Endothelial cell of hepatic sinusoid (primary cell): ENCODE data around the gene RIC8A.

Experiments
- in situ Hi-C: cut with HindIII; loops from 2 replicates; pipeline ENCODE4 v1.10.0; 2017; ENCODE audit warnings: low sequenced_read_pairs

The RIC8A gene

DNA sequence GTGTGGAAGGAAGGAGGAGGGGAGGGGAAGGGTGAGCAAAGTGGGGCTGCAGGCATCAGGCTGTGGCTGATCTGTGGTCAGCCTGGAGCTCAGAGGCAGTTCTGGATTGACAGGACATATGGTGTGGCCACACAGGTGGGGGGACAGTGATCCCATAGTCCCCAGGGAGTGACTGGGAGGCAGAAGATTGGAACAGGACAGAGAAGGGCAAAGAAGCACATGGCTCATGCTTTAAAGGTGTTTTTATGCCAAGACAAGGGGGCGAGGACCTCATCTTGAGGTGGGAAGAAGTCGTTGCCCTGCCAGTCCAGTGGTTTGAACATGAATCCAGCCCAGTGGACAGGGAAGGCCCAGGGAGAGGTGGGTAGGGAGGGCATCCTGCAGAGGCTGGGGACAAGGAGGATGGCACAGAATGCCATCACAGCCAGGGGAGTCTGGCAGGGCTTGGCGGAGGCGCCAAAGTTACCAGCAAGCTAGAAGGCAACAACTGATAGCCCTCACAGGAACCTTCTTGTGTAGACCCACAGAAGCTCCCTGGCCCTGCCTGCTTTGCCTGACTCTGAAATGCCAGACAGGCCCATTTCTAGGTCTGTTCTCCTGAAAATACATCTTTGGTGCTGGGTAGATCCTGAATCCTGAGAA is 3.4 kb upstream of the RIC8A start:
- in situ Hi-C loops = no loop called here

GRCh38 chr11:204587-205109 is 2.9 kb upstream of the RIC8A start:
- in situ Hi-C loops = no loop called here

GRCh38 chr11:205221-206001 is 2.1 kb upstream of the RIC8A start:
- in situ Hi-C loops = no loop called here

GRCh38 chr11:206002-206384 is 1.5 kb upstream of the RIC8A start:
- in situ Hi-C loops = no loop called here

DNA sequence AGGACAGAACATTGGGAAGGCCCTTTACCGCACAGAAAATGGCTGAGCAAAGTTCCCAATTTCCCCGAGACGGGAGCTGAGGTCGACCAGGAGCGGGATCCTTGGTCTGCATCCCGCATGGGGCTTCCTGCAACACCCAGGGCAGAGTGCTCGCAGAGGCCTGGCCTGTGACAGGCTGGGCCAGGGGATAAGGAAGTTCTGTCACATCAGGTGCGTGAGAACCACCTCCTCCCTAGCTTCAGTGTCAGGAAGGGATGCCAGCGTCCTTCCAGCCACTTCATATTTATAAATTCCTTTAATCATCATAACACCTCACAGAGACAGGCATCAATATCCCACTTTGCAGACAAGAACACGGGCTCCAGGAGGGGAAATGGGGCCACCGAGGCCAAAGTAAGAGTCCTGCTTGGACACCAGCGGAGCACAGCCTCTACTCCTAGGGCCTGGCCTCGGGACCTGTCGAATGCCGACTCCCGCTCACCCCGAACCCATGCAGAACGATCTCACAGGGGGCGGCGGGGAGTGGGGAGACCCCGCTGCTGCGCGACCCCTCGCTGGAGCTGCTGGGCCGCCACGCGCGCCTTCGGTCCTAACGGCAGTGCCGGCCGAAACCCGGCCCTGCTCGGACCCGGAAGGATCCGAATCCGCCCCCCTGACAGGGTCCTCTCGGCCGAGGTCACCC is 841 bp upstream of the RIC8A start:
- in situ Hi-C loops = no loop called here

DNA sequence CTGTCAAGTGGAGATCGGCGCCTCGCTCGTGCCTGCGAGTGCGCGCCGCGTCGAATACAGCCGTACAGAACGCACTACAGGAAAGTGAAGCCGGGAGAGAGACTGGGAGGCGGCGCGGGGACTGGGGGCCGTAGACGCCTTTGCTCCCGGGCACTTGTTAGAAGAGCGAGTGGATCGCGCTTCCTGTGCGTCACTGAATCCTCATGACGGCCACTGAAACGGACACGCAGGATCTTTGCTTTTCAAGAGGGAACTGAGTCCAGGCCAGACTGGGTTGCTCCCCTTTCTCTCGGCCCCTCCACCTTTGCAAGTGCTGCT is 314 bp downstream of the RIC8A start:
- in situ Hi-C loops = no loop called here

DNA sequence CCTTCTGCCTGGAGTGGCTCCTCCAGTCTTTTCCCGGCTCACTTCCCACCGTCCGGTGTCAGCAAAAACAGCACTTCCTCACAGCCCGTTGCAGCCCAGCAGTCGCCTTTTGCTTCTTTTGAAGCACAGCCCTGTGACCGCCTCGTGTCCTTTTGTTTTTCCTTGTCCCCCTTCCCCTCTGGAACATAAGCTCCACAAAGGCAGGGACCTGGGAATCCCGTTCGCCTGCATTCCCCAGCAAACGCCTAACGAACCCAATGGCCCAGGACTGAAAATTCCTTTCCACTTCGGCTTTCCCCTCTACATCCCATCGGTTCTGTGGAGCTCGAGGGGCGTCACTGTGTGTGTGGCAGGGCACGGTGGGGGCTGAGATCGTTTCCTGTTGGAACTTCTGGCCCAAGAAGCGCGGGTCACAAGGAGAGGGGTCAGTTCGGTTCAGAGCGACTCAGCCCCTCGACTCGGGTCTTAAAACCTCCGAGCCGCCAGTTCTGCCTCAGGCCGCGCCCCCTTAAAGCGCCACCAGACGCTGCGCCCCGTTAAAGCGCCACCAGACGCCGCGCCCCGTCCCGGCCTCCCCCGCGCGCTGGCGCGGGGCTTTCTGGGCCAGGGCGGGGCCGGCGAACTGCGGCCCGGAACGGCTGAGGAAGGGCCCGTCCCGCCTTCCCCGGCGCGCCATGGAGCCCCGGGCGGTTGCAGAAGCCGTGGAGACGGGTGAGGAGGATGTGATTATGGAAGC is 841 bp downstream of the RIC8A start:
- in situ Hi-C loops = no loop called here

DNA sequence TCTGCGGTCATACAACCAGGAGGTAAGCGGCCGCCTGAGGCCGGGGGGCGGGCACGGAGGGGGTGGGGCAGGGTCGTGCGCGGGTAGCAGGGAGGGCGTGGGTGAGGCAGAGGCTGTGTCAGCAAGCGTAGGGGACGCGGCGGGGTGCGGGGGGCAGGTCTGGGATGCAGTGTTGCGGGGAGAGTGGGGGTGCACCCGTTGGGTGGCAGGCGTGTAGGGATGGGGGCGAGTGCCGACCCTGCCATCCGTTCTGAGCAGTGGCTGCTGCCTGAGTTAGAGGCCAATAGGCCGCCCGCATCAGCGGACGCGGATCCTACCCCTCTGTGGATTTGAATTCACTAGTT is 1.4 kb downstream of the RIC8A start:
- in situ Hi-C loops = no loop called here

DNA sequence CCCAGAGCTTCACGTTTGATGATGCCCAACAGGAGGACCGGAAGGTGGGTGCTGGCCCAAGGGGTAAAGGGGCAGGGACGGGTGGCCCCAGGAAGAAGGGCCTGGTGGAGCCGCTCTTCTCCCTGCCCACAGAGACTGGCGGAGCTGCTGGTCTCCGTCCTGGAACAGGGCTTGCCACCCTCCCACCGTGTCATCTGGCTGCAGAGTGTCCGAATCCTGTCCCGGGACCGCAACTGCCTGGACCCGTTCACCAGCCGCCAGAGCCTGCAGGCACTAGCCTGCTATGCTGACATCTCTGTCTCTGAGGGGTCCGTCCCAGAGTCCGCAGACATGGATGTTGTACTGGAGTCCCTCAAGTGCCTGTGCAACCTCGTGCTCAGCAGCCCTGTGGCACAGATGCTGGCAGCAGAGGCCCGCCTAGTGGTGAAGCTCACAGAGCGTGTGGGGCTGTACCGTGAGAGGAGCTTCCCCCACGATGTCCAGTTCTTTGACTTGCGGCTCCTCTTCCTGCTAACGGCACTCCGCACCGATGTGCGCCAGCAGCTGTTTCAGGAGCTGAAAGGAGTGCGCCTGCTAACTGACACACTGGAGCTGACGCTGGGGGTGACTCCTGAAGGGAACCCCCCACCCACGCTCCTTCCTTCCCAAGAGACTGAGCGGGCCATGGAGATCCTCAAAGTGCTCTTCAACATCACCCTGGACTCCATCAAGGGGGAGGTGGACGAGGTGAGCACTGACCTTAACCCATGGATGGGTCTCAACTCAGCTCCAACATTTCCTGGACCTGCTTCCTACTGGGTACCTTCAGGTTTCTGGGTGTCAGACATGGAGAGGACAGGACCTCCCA is 2.0 kb downstream of the RIC8A start:
- in situ Hi-C loops = no loop called here

DNA sequence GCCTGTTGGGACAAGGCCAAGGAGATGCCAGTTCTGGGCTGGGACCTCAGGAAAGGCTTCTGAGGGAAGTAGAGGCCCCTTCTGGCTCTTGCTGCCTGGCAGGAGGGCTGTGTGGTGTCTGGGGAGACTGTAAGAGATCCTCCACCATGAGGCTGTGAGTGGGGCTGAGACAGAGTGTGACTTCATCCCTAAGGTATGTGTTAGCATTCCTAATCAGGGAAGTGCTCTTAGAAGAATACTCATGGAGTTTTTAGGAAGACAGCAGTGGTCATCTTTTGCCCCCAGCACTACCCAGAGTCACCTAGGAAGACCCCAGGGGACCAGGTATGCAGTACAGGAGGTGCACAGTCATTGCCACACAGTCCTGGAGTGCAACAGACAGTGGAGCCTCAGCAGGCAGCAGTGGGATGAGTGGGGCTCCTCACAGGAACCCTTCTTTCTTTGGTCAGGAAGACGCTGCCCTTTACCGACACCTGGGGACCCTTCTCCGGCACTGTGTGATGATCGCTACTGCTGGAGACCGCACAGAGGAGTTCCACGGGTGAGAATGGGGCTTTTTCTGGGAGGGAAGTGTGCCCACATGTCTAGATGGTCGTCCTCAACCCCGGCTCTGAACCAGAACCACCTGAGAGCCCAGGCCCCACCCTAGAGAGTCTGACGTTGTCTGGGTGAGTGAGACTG is 2.8 kb downstream of the RIC8A start:
- in situ Hi-C loops = no loop called here

DNA sequence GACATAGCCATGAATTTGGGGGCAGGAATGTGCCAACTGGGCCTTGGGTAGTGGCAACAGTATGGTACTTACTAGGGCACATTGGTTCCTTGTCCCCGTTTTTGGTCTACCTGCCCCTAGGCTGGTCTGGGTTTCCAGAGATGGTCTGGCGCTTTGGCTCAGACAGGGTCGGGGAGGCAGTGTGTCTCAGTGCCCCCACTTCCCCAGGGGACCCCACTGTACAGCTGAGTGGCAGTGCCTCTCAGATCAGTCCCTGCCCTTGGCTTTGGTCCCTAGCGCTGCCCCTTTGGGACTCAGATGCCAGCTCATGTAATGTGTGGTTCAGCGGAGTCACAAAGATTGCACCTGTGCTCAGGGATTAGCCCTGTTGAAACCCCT is 3.3 kb downstream of the RIC8A start:
- in situ Hi-C loops = no loop called here

GRCh38 chr11:211295-211694 is 3.8 kb downstream of the RIC8A start:
- in situ Hi-C loops = no loop called here

GRCh38 chr11:211741-212140 is 4.2 kb downstream of the RIC8A start:
- in situ Hi-C loops = no loop called here

GRCh38 chr11:212150-213100 is 4.9 kb downstream of the RIC8A start:
- in situ Hi-C loops = no loop called here

DNA sequence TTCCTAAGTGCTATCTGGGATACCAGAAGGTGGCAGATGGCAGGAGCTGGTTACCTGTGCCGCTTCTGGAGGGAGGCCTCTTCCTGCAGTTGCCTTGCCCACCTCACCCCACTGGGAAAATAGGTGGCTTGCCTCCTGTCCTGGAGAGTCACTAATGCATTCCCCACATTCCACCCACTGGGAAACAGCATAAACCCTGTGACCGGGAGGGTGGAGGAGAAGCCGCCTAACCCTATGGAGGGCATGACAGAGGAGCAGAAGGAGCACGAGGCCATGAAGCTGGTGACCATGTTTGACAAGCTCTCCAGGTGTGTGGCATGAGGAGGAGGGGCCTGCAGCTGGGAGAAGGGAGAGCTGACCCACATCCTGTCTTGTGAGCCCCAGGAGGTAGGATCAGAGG is 5.6 kb downstream of the RIC8A start:
- in situ Hi-C loops = no loop called here

DNA sequence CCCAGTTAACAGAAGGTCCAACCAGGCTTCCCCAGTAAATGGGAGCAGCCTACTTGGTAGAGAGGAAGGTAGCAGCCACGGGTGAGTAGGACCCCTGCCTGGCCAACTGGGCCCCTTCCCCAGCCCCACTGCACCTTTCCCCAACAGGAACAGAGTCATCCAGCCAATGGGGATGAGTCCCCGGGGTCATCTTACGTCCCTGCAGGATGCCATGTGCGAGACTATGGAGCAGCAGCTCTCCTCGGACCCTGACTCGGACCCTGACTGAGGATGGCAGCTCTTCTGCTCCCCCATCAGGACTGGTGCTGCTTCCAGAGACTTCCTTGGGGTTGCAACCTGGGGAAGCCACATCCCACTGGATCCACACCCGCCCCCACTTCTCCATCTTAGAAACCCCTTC is 6.6 kb downstream of the RIC8A start:
- in situ Hi-C loops = no loop called here

DNA sequence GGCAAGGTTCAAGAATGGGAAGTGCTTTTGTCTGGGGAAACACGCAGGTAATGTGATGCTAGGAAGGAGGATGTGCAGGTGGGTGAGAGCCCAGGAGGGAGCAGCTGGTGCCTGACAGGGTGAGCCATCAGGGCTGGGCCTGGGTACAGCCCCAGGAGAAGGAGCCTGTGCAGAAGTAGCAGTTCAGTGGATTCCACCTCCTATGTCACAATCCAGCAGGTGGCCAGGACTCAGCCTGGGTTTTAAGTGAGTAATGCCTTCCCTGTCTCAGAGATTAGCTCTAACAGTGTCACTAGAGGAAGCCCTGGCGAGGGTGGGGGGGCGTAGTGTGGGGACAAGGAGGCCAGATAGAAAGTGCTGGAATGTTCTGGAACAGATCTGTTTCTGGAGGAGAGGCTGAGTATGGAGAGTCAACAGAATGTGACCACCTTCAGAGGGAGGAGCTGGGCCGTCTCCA is 8.1 kb downstream of the RIC8A start:
- in situ Hi-C loops = no loop called here

GRCh38 chr11:216081-216974 is 8.8 kb downstream of the RIC8A start:
- in situ Hi-C loops = no loop called here
